NCI-H446 (cell line): ENCODE measurements around the gene TENM3.
"Not testable (repeated sequence)": the region's sequence is repeated elsewhere in the genome, so short reads cannot be mapped to it uniquely, and the experiment has no call there.

Experiments used
- DNase-seq, 2 experiments: peaks; one replicate each; lab custom pipeline; 2025; lab: John Stamatoyannopoulos, UW

Gene TENM3

GRCh38 chr4:182228991-182229577 lies 14.1 kb upstream of the TENM3 start:
- no peak for DNase-seq

- DNase-seq, result no peak
Observed at GRCh38 chr4:182230256-182230655, 12.9 kb upstream of the TENM3 start.

GRCh38 chr4:182231080-182231479 lies 12.1 kb upstream of the TENM3 start:
- DNase-seq, result no peak

GRCh38 chr4:182231496-182231895 lies 11.7 kb upstream of the TENM3 start:
- no peak for DNase-seq

- no peak for DNase-seq
Observed at GRCh38 chr4:182233310-182234090, 9.7 kb upstream of the TENM3 start.

GRCh38 chr4:182235021-182235795 lies 8.0 kb upstream of the TENM3 start:
- DNase-seq, result no peak

- no peak for DNase-seq
Observed at GRCh38 chr4:182236186-182236585, 7.0 kb upstream of the TENM3 start.

- not testable (repeated sequence) for DNase-seq
Observed at GRCh38 chr4:182237010-182237409, 6.2 kb upstream of the TENM3 start.

GRCh38 chr4:182238355-182238931 lies 4.8 kb upstream of the TENM3 start:
- no peak for DNase-seq

- no peak for DNase-seq
Observed at GRCh38 chr4:182240161-182241130, 2.8 kb upstream of the TENM3 start.

GRCh38 chr4:182242260-182242659 lies 942 bp upstream of the TENM3 start:
- not testable (repeated sequence) for DNase-seq

GRCh38 chr4:182242787-182243186 lies 415 bp upstream of the TENM3 start:
- no peak for DNase-seq

- no peak for DNase-seq
Observed at GRCh38 chr4:182245041-182245440, 1.8 kb downstream of the TENM3 start.

- DNase-seq, result no peak
Observed at GRCh38 chr4:182245541-182246215, 2.5 kb downstream of the TENM3 start.

- DNase-seq, result no peak
Observed at GRCh38 chr4:182246401-182247205, 3.4 kb downstream of the TENM3 start.

- DNase-seq, result no peak
Observed at GRCh38 chr4:182248295-182248694, 5.1 kb downstream of the TENM3 start.

GRCh38 chr4:182250446-182250845 lies 7.2 kb downstream of the TENM3 start:
- DNase-seq, result no peak

GRCh38 chr4:182251116-182251515 lies 7.9 kb downstream of the TENM3 start:
- no peak for DNase-seq

- no peak for DNase-seq
Observed at GRCh38 chr4:182252220-182252619, 9.0 kb downstream of the TENM3 start.
